ENCODE data around the gene MTIF2.
"Not testable (repeated sequence)": the region's sequence is repeated elsewhere in the genome, so short reads cannot be mapped to it uniquely, and the experiment has no call there.

MTIF2 gene

GRCh38 chr2:55204536-55204935 is 64.5 kb downstream of the MTIF2 start:
- Histone ChIP-seq H3K27ac (ENCODE audit: low read depth, low read length) (no peak overlapping the region), H3K4me3 (ENCODE audit: low read length) (no peak overlapping the region), H4K20me1 (ENCODE audit: control insufficient read depth, insufficient read depth, low read depth, low read length) (no peaks in the 10 kb centered on the region), H3K27me3 (ENCODE audit: control insufficient read depth, low read length) (no peaks in the 10 kb centered on the region), H3K9me2 (replicated peaks; ENCODE audit: control insufficient read depth, low read length) (no peaks in the 10 kb centered on the region), H3F3A (ENCODE audit: control insufficient read depth, insufficient read depth) (peaks cover 4% of the 10 kb centered on the region), H3K79me2 (ENCODE audit: control insufficient read depth, low read length) (no peaks in the 10 kb centered on the region), H3K4me1 (ENCODE audit: control insufficient read depth, low read length) (no peaks in the 10 kb centered on the region), H3K36me3 (ENCODE audit: control insufficient read depth, low read length) (peaks cover 21% of the 10 kb centered on the region), H3K9me3 (ENCODE audit: control insufficient read depth, insufficient read depth, low read length) (no peaks in the 10 kb centered on the region), H3K4me2 (ENCODE audit: low read length) (no peak overlapping the region)
- TF ChIP-seq CTCF (IDR thresholded peaks at IDR 0.05; ENCODE audit: low read depth, low read length, poor library complexity, severe bottlenecking) (no peak), EZH2phosphoT487 (IDR thresholded peaks at IDR 0.05; ENCODE audit: borderline replicate concordance, low read length) (no peak)

GRCh38 chr2:55200416-55200815 is 68.6 kb downstream of the MTIF2 start:
- Histone ChIP-seq H3K9me2 (replicated peaks; ENCODE audit: control insufficient read depth, low read length) (no peaks in the 10 kb centered on the region), H3K4me2 (ENCODE audit: low read length) (no peak overlapping the region), H3F3A (ENCODE audit: control insufficient read depth, insufficient read depth) (no peaks in the 10 kb centered on the region), H3K79me2 (ENCODE audit: control insufficient read depth, low read length) (no peaks in the 10 kb centered on the region), H4K20me1 (ENCODE audit: control insufficient read depth, insufficient read depth, low read depth, low read length) (no peaks in the 10 kb centered on the region), H3K27me3 (ENCODE audit: control insufficient read depth, low read length) (no peaks in the 10 kb centered on the region), H3K4me3 (ENCODE audit: low read length) (no peak overlapping the region), H3K36me3 (ENCODE audit: control insufficient read depth, low read length) (peaks cover 32% of the 10 kb centered on the region), H3K9me3 (ENCODE audit: control insufficient read depth, insufficient read depth, low read length) (no peaks in the 10 kb centered on the region), H3K4me1 (ENCODE audit: control insufficient read depth, low read length) (no peaks in the 10 kb centered on the region), H3K27ac (ENCODE audit: low read depth, low read length) (no peak overlapping the region)
- TF ChIP-seq CTCF (IDR thresholded peaks at IDR 0.05; ENCODE audit: low read depth, low read length, poor library complexity, severe bottlenecking) = no peak
- TF ChIP-seq EZH2phosphoT487 (IDR thresholded peaks at IDR 0.05; ENCODE audit: borderline replicate concordance, low read length) = no peak

GRCh38 chr2:55196526-55196925 is 72.5 kb downstream of the MTIF2 start:
- Histone ChIP-seq H3K27me3 (ENCODE audit: control insufficient read depth, low read length) (no peaks in the 10 kb centered on the region), H3F3A (ENCODE audit: control insufficient read depth, insufficient read depth) (no peaks in the 10 kb centered on the region), H4K20me1 (ENCODE audit: control insufficient read depth, insufficient read depth, low read depth, low read length) (no peaks in the 10 kb centered on the region), H3K9me2 (replicated peaks; ENCODE audit: control insufficient read depth, low read length) (no peaks in the 10 kb centered on the region), H3K79me2 (ENCODE audit: control insufficient read depth, low read length) (no peaks in the 10 kb centered on the region), H3K27ac (ENCODE audit: low read depth, low read length) (no peak overlapping the region), H3K36me3 (ENCODE audit: control insufficient read depth, low read length) (peaks cover 17% of the 10 kb centered on the region), H3K4me1 (ENCODE audit: control insufficient read depth, low read length) (no peaks in the 10 kb centered on the region), H3K4me3 (ENCODE audit: low read length) (no peak overlapping the region), H3K4me2 (ENCODE audit: low read length) (no peak overlapping the region), H3K9me3 (ENCODE audit: control insufficient read depth, insufficient read depth, low read length) (no peaks in the 10 kb centered on the region)
- TF ChIP-seq EZH2phosphoT487 (IDR thresholded peaks at IDR 0.05; ENCODE audit: borderline replicate concordance, low read length) = no peak
- no peak for TF ChIP-seq CTCF (IDR thresholded peaks at IDR 0.05; ENCODE audit: low read depth, low read length, poor library complexity, severe bottlenecking)

GRCh38 chr2:55191888-55192287 is 77.1 kb downstream of the MTIF2 start:
- not testable (repeated sequence) for H4K20me1 ChIP-seq (ENCODE audit: control insufficient read depth, insufficient read depth, low read depth, low read length); H3F3A ChIP-seq (ENCODE audit: control insufficient read depth, insufficient read depth); H3K9me3 ChIP-seq (ENCODE audit: control insufficient read depth, insufficient read depth, low read length); H3K4me1 ChIP-seq (ENCODE audit: control insufficient read depth, low read length); H3K27ac ChIP-seq (ENCODE audit: low read depth, low read length); H3K4me3 ChIP-seq (ENCODE audit: low read length); H3K4me2 ChIP-seq (ENCODE audit: low read length); H3K9me2 ChIP-seq (replicated peaks; ENCODE audit: control insufficient read depth, low read length); H3K27me3 ChIP-seq (ENCODE audit: control insufficient read depth, low read length); H3K79me2 ChIP-seq (ENCODE audit: control insufficient read depth, low read length)
- peaks cover 10% of the 10 kb centered on the region for H3K36me3 ChIP-seq (ENCODE audit: control insufficient read depth, low read length)

GRCh38 chr2:55186837-55187236 is 82.2 kb downstream of the MTIF2 start:
- H3K9me3 ChIP-seq (ENCODE audit: control insufficient read depth, insufficient read depth, low read length); H4K20me1 ChIP-seq (ENCODE audit: control insufficient read depth, insufficient read depth, low read depth, low read length); H3K79me2 ChIP-seq (ENCODE audit: control insufficient read depth, low read length); H3F3A ChIP-seq (ENCODE audit: control insufficient read depth, insufficient read depth); H3K4me1 ChIP-seq (ENCODE audit: control insufficient read depth, low read length); H3K27me3 ChIP-seq (ENCODE audit: control insufficient read depth, low read length); H3K4me3 ChIP-seq (ENCODE audit: low read length); H3K27ac ChIP-seq (ENCODE audit: low read depth, low read length); H3K36me3 ChIP-seq (ENCODE audit: control insufficient read depth, low read length); H3K4me2 ChIP-seq (ENCODE audit: low read length); H3K9me2 ChIP-seq (replicated peaks; ENCODE audit: control insufficient read depth, low read length): not testable (repeated sequence)
